GM13977 (cell line): Measurements from ENCODE around the gene TNFSF8.

ENCODE experiments used
- DNase-seq: peaks from one replicate; pipeline ENCODE4 v3.0.0; 2012; ENCODE audit warnings: low spot score
- CTCF ChIP-seq: IDR thresholded peaks from 2 replicates; pipeline ENCODE4 v1.5.1; 2012; ENCODE audit warnings: mild to moderate bottlenecking, control low read depth; ENCODE audit not compliant: insufficient read depth; ENCODE audit errors: extremely low read depth, missing control alignments
- in situ Hi-C: fragments of 300-500 bp; cut with MboI; formaldehyde crosslinking; loops from one replicate; pipeline ENCODE4 v1.12.0; 2022; ENCODE audit warnings: low sequenced_read_pairs, low pct_unique_long_range_greater_than_20kb, mixed read lengths, inconsistent platforms; ENCODE audit not compliant: unreplicated experiment

The TNFSF8 gene

GRCh38 chr9:114889802-114890224 is 40.6 kb downstream of the TNFSF8 start:
- DNase-seq: no peak
- TF ChIP-seq CTCF: no peak
- in situ Hi-C loops: no loop called here

DNA sequence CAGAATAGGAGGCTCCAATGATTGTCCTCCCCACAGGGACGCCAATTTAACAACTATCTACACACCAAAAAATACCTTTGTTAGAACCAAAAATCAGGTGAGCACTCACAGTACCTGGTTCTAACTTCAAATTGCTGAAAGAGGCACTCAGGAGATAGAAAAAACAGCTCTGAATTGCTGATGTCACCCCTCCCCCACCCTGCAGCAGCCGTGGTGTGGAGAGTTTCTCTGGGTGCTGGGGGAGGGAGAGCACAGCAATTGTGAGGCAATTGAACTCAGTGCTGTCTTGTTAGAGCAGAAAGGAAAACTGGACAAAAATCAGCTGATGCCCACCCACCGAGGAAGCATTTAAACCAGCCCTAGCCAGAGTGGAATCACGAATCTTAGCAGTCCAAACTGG is 41.8 kb downstream of the TNFSF8 start:
- in situ Hi-C loops: no loop called here
- TF ChIP-seq CTCF: no peak
- DNase-seq: no peak

GRCh38 chr9:114887963-114888362 is 42.4 kb downstream of the TNFSF8 start:
- in situ Hi-C loops: no loop called here
- DNase-seq: no peak
- no peak for TF ChIP-seq CTCF

GRCh38 chr9:114884787-114885452 is 45.5 kb downstream of the TNFSF8 start:
- TF ChIP-seq CTCF: no peak
- in situ Hi-C loops: no loop called here
- DNase-seq: no peak

DNA sequence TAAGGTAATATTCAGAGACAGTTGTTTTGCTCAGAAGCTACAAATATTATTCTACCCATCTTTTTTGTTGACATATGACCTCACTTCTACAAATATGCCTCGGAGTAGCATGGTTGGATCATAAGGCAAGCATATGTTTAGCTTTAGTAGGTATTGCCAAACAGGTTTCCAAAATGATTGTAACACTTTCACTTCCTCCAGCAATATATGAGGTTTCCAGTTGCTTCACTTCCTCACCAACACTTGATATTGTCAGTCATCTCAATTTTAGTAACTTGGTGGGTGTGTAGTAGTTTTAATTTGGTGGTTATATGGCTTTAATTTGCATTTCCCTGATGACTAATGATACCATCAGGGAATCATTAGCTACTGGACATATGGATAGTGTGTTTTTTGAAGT is 46.7 kb downstream of the TNFSF8 start:
- in situ Hi-C loops: no loop called here
- no peak for TF ChIP-seq CTCF

GRCh38 chr9:114880291-114880745 is 50.1 kb downstream of the TNFSF8 start:
- DNase-seq: no peak
- in situ Hi-C loops: no loop called here
- no peak for TF ChIP-seq CTCF

More for the DNA sequence above, 46.7 kb downstream of the TNFSF8 start:
- no peak for DNase-seq
